UCSD-AML1 (cell line): ENCODE data around the gene EPM2A.

Experiments
- DNase-seq: peaks from one replicate; lab custom pipeline; 2025; ENCODE audit not compliant: unreplicated experiment; lab: John Stamatoyannopoulos, UW

The EPM2A gene

GRCh38 chr6:145681965-145682364, 53.4 kb downstream of the EPM2A start:
- DNase-seq: no peak

- no peak for DNase-seq
Measured at GRCh38 chr6:145673504-145673903, 61.8 kb downstream of the EPM2A start.

- DNase-seq: no peak
Measured at GRCh38 chr6:145670311-145670710, 65.0 kb downstream of the EPM2A start.

- DNase-seq: no peak
Measured at GRCh38 chr6:145669627-145670034, 65.7 kb downstream of the EPM2A start.

- no peak for DNase-seq
Measured at GRCh38 chr6:145668844-145669243, 66.5 kb downstream of the EPM2A start.

GRCh38 chr6:145660676-145661075, 74.6 kb downstream of the EPM2A start:
- no peak for DNase-seq

GRCh38 chr6:145656128-145656527, 79.2 kb downstream of the EPM2A start:
- DNase-seq: peak; percentile 9

GRCh38 chr6:145652572-145652971, 82.7 kb downstream of the EPM2A start:
- DNase-seq: no peak

- DNase-seq: no peak
Measured at GRCh38 chr6:145651988-145652387, 83.3 kb downstream of the EPM2A start.

GRCh38 chr6:145648149-145648548, 87.2 kb downstream of the EPM2A start:
- no peak for DNase-seq

GRCh38 chr6:145647602-145648001, 87.7 kb downstream of the EPM2A start:
- no peak for DNase-seq

GRCh38 chr6:145643760-145644159, 91.6 kb downstream of the EPM2A start:
- no peak for DNase-seq

GRCh38 chr6:145633981-145634627, 101.2 kb downstream of the EPM2A start:
- DNase-seq: peak; percentile 73

GRCh38 chr6:145632971-145633370, 102.3 kb downstream of the EPM2A start:
- DNase-seq: no peak

- DNase-seq: no peak
Measured at GRCh38 chr6:145631374-145631773, 103.9 kb downstream of the EPM2A start.

GRCh38 chr6:145630598-145630997, 104.7 kb downstream of the EPM2A start:
- no peak for DNase-seq

- DNase-seq: no peak
Measured at GRCh38 chr6:145629478-145629877, 105.8 kb downstream of the EPM2A start.

GRCh38 chr6:145627451-145627850, 107.9 kb downstream of the EPM2A start:
- DNase-seq: no peak

GRCh38 chr6:145626857-145627256, 108.5 kb downstream of the EPM2A start:
- DNase-seq: no peak

- DNase-seq: no peak
Measured at GRCh38 chr6:145623231-145623630, 112.1 kb downstream of the EPM2A start.

- no peak for DNase-seq
Measured at GRCh38 chr6:145621776-145622175, 113.5 kb downstream of the EPM2A start.

- no peak for DNase-seq
Measured at GRCh38 chr6:145620088-145620487, 115.2 kb downstream of the EPM2A start.

- DNase-seq: no peak
Measured at GRCh38 chr6:145609521-145609920, 125.8 kb downstream of the EPM2A start.
